GM12878 (cell line): ENCODE results near the gene GP5. TPM values are rescaled to one million over a fixed set of nuclear protein-coding genes. Genes with fewer than 3 reads are reported as not detected.

Source experiments
- ATAC-seq: fragments of 200-7000 bp; cut with Tn5 transposase; 3 replicates; pipeline ENCODE4 v1.9.1; 2020; ENCODE audit warnings: mild to moderate bottlenecking, moderate library complexity
- BruUV-seq: library from RNA; stranded (reverse); fragments of 400-500 nt; replicated peaks from 2 replicates; lab custom pipeline; 2021; lab: Mats Ljungman, UMichigan
- CTCF ChIA-PET: fragments of 300-600 bp; sonication (Branson Sonifier 250); formaldehyde crosslinking; extraction: SDS; loops from one replicate; lab custom pipeline; 2021; ENCODE audit warnings: inconsistent platforms; lab: Yijun Ruan, JAX
- POLR2A ChIA-PET: fragments of 350-600 bp; formaldehyde crosslinking; extraction: SDS; loops from one replicate; lab custom pipeline; 2021; ENCODE audit warnings: inconsistent platforms; lab: Charles Lee
- RAD21 ChIA-PET: fragments of 300-600 bp; sonication (Branson Sonifier 250); formaldehyde crosslinking; loops from one replicate; lab custom pipeline; 2023; ENCODE audit warnings: antibody characterized with exemption; ENCODE audit not compliant: unreplicated experiment; lab: Charles Lee
- SMC1A ChIA-PET: fragments of 300-600 bp; sonication (Branson Sonifier 250); formaldehyde crosslinking; loops from one replicate; lab custom pipeline; 2023; ENCODE audit not compliant: unreplicated experiment, uncharacterized antibody; lab: Charles Lee
- DNase-seq: peaks from one replicate; pipeline ENCODE4 v3.0.0-alpha.2; 2011; ENCODE audit warnings: low read depth, low spot score
- FAIRE-seq: peaks from 3 replicates; lab custom pipeline; 2011; peaks lifted over from hg19 to GRCh38; lab: Jason Lieb, UNC
- H2AFZ ChIP-seq: 2 replicates; pipeline ENCODE4 v1.6.0; 2011; ENCODE audit warnings: low read depth, low read length, control low read depth; ENCODE audit not compliant: control insufficient read depth
- H3K27ac ChIP-seq: 2 replicates; pipeline ENCODE4 v1.5.1; 2011; ENCODE audit warnings: control low read depth; ENCODE audit not compliant: control insufficient read depth, insufficient read depth
- H3K27me3 ChIP-seq, 2 experiments: replicated peaks in 1 of 2; 2 replicates each; pipeline versions ENCODE4 v1.6.0 to v1.6.1; 2011; ENCODE audit warnings: low read length in 1 of 2; ENCODE audit not compliant: control insufficient read depth in 2 of 2, insufficient read depth in 2 of 2
- H3K36me3 ChIP-seq, 2 experiments: 2 replicates each; pipeline ENCODE4 v1.5.1; 2011; ENCODE audit warnings: low read length in 1 of 2; ENCODE audit not compliant: control insufficient read depth in 2 of 2, insufficient read depth in 2 of 2
- H3K4me1 ChIP-seq: 2 replicates; pipeline ENCODE4 v1.6.1; 2011; ENCODE audit warnings: mild to moderate bottlenecking, low read length, moderate library complexity, mixed read lengths; ENCODE audit not compliant: control insufficient read depth, insufficient read depth
- H3K4me2 ChIP-seq: 2 replicates; pipeline ENCODE4 v1.6.0; 2011; ENCODE audit warnings: control low read depth; ENCODE audit not compliant: control insufficient read depth, insufficient read depth
- H3K4me3 ChIP-seq: fragments of 200-600 bp; sonication (generic); 2 replicates; pipeline ENCODE4 v1.5.1; 2016
- H3K79me2 ChIP-seq: 2 replicates; pipeline ENCODE4 v1.6.0; 2011; ENCODE audit warnings: low read length; ENCODE audit not compliant: control insufficient read depth, insufficient read depth
- H3K9ac ChIP-seq: 2 replicates; pipeline ENCODE4 v1.8.0; 2011; ENCODE audit warnings: low read length, control low read depth, mixed read lengths; ENCODE audit not compliant: control insufficient read depth, insufficient read depth
- H3K9me3 ChIP-seq: replicated peaks from 3 replicates; pipeline ENCODE4 v1.5.1; 2011; ENCODE audit warnings: mild to moderate bottlenecking, low read length; ENCODE audit not compliant: control insufficient read depth, insufficient read depth
- H4K20me1 ChIP-seq: 2 replicates; pipeline ENCODE4 v1.6.0; 2011; ENCODE audit not compliant: control insufficient read depth, insufficient read depth
- CEBPB ChIP-seq, 2 experiments: fragments of 150-350 bp in 1 of 2; IDR thresholded peaks; 2 replicates each; pipeline ENCODE4 v1.6.1; 2012 to 2014; ENCODE audit warnings: low read depth in 2 of 2, low read length in 2 of 2, borderline replicate concordance in 1 of 2, inconsistent platforms in 1 of 2
- ESRRA ChIP-seq: IDR thresholded peaks from 2 replicates; pipeline ENCODE4 v1.6.1; 2012; ENCODE audit warnings: mild to moderate bottlenecking, low read length, improper control_type of control experiment
- GATAD2B ChIP-seq: fragments of 450-650 bp; conservative IDR thresholded peaks from 2 replicates; pipeline ENCODE4 v1.6.1; 2017; ENCODE audit warnings: low read depth, mild to moderate bottlenecking, moderate library complexity
- HDAC2 ChIP-seq: fragments of 200-600 bp; sonication (generic); IDR thresholded peaks from 2 replicates; pipeline ENCODE4 v1.6.1; 2017
- JUND ChIP-seq: IDR thresholded peaks from 2 replicates; pipeline ENCODE4 v1.6.1; 2012; ENCODE audit warnings: low read depth, mild to moderate bottlenecking, low read length, improper control_type of control experiment, moderate library complexity
- MYC ChIP-seq: IDR thresholded peaks from 2 replicates; pipeline ENCODE4 v1.6.1; 2011; ENCODE audit warnings: mild to moderate bottlenecking, low read length, moderate library complexity, inconsistent platforms; ENCODE audit not compliant: insufficient read depth, insufficient replicate concordance, insufficient read length, severe bottlenecking
- SIX5 ChIP-seq: IDR thresholded peaks from 2 replicates; pipeline ENCODE4 v1.6.1; 2011; ENCODE audit warnings: mild to moderate bottlenecking, low read depth, low read length, moderate library complexity; ENCODE audit not compliant: severe bottlenecking
- SRF ChIP-seq, 2 experiments: IDR thresholded peaks; 2 replicates each; pipeline ENCODE4 v1.6.1; 2011; ENCODE audit warnings: low read depth in 2 of 2, low read length in 2 of 2, mild to moderate bottlenecking in 1 of 2, moderate library complexity in 1 of 2
- SUPT20H ChIP-seq: IDR thresholded peaks from 2 replicates; pipeline ENCODE4 v1.6.1; 2011; ENCODE audit warnings: low read depth, mild to moderate bottlenecking, low read length, moderate library complexity, borderline replicate concordance; ENCODE audit not compliant: control insufficient read depth
- TARDBP ChIP-seq: IDR thresholded peaks from 2 replicates; pipeline ENCODE4 v1.6.1; 2016; ENCODE audit warnings: borderline replicate concordance
- TBL1XR1 ChIP-seq: IDR thresholded peaks from 2 replicates; pipeline ENCODE4 v1.6.1; 2012; ENCODE audit warnings: low read depth, low read length, improper control_type of control experiment
- ZBED1 ChIP-seq: IDR thresholded peaks from 2 replicates; pipeline ENCODE4 v1.6.1; 2016; ENCODE audit warnings: borderline replicate concordance
- ZNF24 ChIP-seq: fragments of 450-650 bp; IDR thresholded peaks from 2 replicates; pipeline ENCODE4 v1.6.1; 2017; ENCODE audit warnings: antibody characterized with exemption, mild to moderate bottlenecking
- WGBS: methylation state at CpG from one replicate; pipeline ENCODE4 v1.1.6; 2016; ENCODE audit warnings: low lambda C conversion rate; ENCODE audit not compliant: insufficient replicate concordance, insufficient coverage; ENCODE audit errors: missing lambda C conversion rate; 5-methylcytosine and 5-hydroxymethylcytosine counted together
- in situ Hi-C: fragments of 300-500 bp; cut with MboI; formaldehyde crosslinking; loops from 9 replicates; pipeline ENCODE4 v1.14.3; 2018; ENCODE audit warnings: mixed read lengths
- intact Hi-C: fragments of 100-400 bp; cut with micrococcal nuclease; formaldehyde crosslinking; loops from one replicate; pipeline ENCODE4 v1.14.2; 2022; ENCODE audit not compliant: unreplicated experiment
- polyA plus RNA-seq, 11 experiments: library from polyadenylated mRNA; depleted of rRNA in 4 of 11; unstranded in 6 of 11; stranded (reverse) in 5 of 11; fragments of >200 nt; fragmentation: Nextera tagmentation in 4 of 11; fragmentation: Illumina TruSeq in 1 of 11; extraction: Ambion mirVana in 4 of 11; extraction: Trizol in 1 of 11; gene quantifications; 1 replicate in 1 of 11; 2 replicates in 10 of 11; pipeline versions ENCODE4 v1.2.1 to v1.2.3, GENCODE V29; 2011 to 2016; ENCODE audit warnings: inconsistent platforms in 2 of 11, missing spikeins in 2 of 11, low read depth in 1 of 11
- total RNA-seq, 4 experiments: library from RNA; depleted of rRNA in 3 of 4; stranded (reverse); fragments of >200 nt in 3 of 4; fragmentation: Illumina TruSeq in 1 of 4; extraction: Trizol in 1 of 4; gene quantifications; 2 replicates each; pipeline versions ENCODE4 v1.2.1 to v1.2.3, GENCODE V29; 2013 to 2021

The GP5 gene
- total and polyA plus RNA-seq, 10 of the 15 experiments (the other 5 are each of a cell fraction or from before 2014, with no cell fraction given), result not detected

DNA sequence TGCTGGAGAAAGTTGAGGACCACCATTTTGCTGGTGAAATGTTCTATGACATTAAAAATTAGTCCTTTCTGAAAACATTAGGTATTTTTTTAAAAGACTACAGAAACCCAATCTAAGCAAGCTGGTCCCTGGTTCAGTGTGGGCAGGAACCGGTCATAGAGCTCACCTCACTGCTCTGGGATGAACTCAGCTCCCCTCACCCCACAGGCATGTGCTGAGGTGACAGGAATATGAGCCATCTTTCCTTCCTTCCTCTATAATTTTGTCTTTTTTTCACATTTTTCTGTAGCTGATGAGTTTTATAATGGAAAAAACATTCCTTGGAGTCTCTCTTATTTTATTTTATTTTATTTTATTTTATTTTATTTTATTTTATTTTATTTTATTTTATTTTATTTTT lies 21.4 kb downstream of the GP5 start:
- no peak for FAIRE-seq
- H3K79me2 ChIP-seq, result no peaks in the 10 kb centered on the region
- in situ Hi-C loops (no loop called here), intact Hi-C loops (no loop called here)
- ChIA-PET SMC1A (no interaction called here), POLR2A (no interaction called here), RAD21 (no interaction called here), CTCF (interaction anchor here (0.5 kb wide), 2 partner anchors 199 to 1094 kb away, joined by 3 to 4 read pairs; no protein-coding TSS in a partner anchor)
- TF ChIP-seq ZNF24 (no peak), TBL1XR1 (no peak), HDAC2 (no peak), CEBPB (IDR thresholded peaks at IDR 0.05; ENCODE audit: borderline replicate concordance in 1 of 2, low read depth in 2 of 2, low read length in 2 of 2) (no peak), MYC (no peak), TARDBP (no peak), ZBED1 (no peak)
- no peaks in the 10 kb centered on the region for H3K36me3 ChIP-seq
- H3K4me1 ChIP-seq, result no peaks in the 10 kb centered on the region
- 0% methylated on average over 1 of the region's 1 CpG for WGBS
- no peak overlapping the region for H3K4me2 ChIP-seq
- no peaks in the 10 kb centered on the region for H3K9me3 ChIP-seq
- no TSS peak for BruUV-seq
- H3K27me3 ChIP-seq, result no peaks in the 10 kb centered on the region; a peak in 2 of 4 replicates
- ATAC-seq, result no peak
- no peaks in the 10 kb centered on the region for H4K20me1 ChIP-seq
- H3K4me3 ChIP-seq, result no peak overlapping the region
- H3K27ac ChIP-seq, result no peak overlapping the region
- no peak overlapping the region for H3K9ac ChIP-seq
- H2AFZ ChIP-seq, result no peak overlapping the region
- DNase-seq, result no peak

DNA sequence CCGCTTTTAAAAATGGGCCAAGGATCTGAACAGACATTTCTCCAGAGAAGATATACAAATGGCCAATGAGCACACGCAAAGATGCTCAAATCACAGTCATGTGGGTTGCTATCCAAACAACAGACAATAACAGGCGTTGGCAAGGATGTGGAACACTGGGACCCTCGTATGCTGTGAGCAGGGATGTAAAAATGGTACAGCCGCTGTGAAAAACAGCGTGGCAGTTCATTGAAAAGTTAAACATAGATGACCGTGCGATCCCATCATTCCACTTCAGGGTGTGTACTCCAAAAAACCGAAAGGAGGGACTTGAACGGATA lies 22.9 kb downstream of the GP5 start:
- ATAC-seq, result no peak
- WGBS, result 70% methylated on average over 10 of the region's 10 CpGs
- BruUV-seq, result no TSS peak
- H4K20me1 ChIP-seq, result no peaks in the 10 kb centered on the region
- no peaks in the 10 kb centered on the region; a peak in 2 of 4 replicates for H3K27me3 ChIP-seq
- SMC1A ChIA-PET, result no interaction called here
- in situ Hi-C loops, result no loop called here
- intact Hi-C loops, result no loop called here
- TF ChIP-seq SRF (IDR thresholded peaks at IDR 0.05; ENCODE audit: low read depth in 2 of 2, low read length in 2 of 2) (no peak), JUND (no peak), SIX5 (no peak), ESRRA (no peak), GATAD2B (no peak), SUPT20H (no peak)
- no peaks in the 10 kb centered on the region for H3K9me3 ChIP-seq
- H3K79me2 ChIP-seq, result no peaks in the 10 kb centered on the region
- POLR2A ChIA-PET, result no interaction called here
- no peaks in the 10 kb centered on the region for H3K4me1 ChIP-seq
- no peaks in the 10 kb centered on the region for H3K36me3 ChIP-seq
- H3K9ac ChIP-seq, result no peak overlapping the region
- no peak overlapping the region for H3K27ac ChIP-seq
- H2AFZ ChIP-seq, result no peak overlapping the region
- H3K4me2 ChIP-seq, result no peak overlapping the region
- CTCF ChIA-PET, result no interaction called here
- no peak for DNase-seq
- RAD21 ChIA-PET, result no interaction called here
- H3K4me3 ChIP-seq, result no peak overlapping the region
- FAIRE-seq, result no peak
